B cell (primary cell): Measurements from ENCODE around the gene LIMS2. TPM values are rescaled to one million over a fixed set of nuclear protein-coding genes. Genes with fewer than 3 reads are reported as not detected.

Source experiments
- ATAC-seq: fragments of 200-7000 bp; cut with Tn5 transposase; one replicate; pipeline ENCODE4 v1.10.0; 2021; ENCODE audit warnings: low read depth, mild to moderate bottlenecking, moderate number of reproducible peaks, moderate library complexity
- CTCF ChIA-PET: fragments of 350-600 bp; sonication (Branson Sonifier 250); formaldehyde crosslinking; loops from one replicate; lab custom pipeline; 2021; ENCODE audit warnings: antibody characterized with exemption, inconsistent platforms; lab: Charles Lee
- POLR2A ChIA-PET: fragments of 350-600 bp; sonication (Branson Sonifier 250); formaldehyde crosslinking; loops from one replicate; lab custom pipeline; 2021; ENCODE audit warnings: antibody characterized with exemption; lab: Charles Lee
- DNase-seq: peaks from one replicate; pipeline ENCODE4 v3.0.0; 2013
- H2AFZ ChIP-seq: 2 replicates; pipeline ENCODE4 v1.6.1; 2012; ENCODE audit warnings: mild to moderate bottlenecking, low read depth, low read length; ENCODE audit not compliant: insufficient read depth, poor library complexity, severe bottlenecking
- H3K27ac ChIP-seq, 2 donors: 1 replicate in 1 of 2; 2 replicates in 1 of 2; pipeline ENCODE4 v1.5.1; 2012 to 2013; ENCODE audit warnings: low read length in 2 of 2, mild to moderate bottlenecking in 2 of 2, moderate library complexity in 1 of 2
- H3K27me3 ChIP-seq, 4 experiments: fragments of 200-600 bp in 1 of 4; sonication (generic) in 1 of 4; replicated peaks in 1 of 4; 1 replicate in 2 of 4; 2 replicates in 2 of 4; pipeline versions ENCODE4 v1.6.1 to v1.7.0; 2013 to 2016; ENCODE audit warnings: low read length in 3 of 4, mild to moderate bottlenecking in 2 of 4, mixed read lengths in 1 of 4, moderate library complexity in 1 of 4; ENCODE audit not compliant: insufficient read depth in 4 of 4, control insufficient read depth in 3 of 4; ENCODE audit errors: control extremely low read depth in 1 of 4
- H3K36me3 ChIP-seq, 2 experiments: replicated peaks in 1 of 2; 1 replicate in 1 of 2; 2 replicates in 1 of 2; pipeline versions ENCODE4 v1.6.1 to v1.7.1; 2013; ENCODE audit warnings: low read length in 1 of 2; ENCODE audit not compliant: insufficient read depth in 2 of 2, control insufficient read depth in 1 of 2; ENCODE audit errors: control extremely low read depth in 1 of 2, extremely low read depth in 1 of 2
- H3K4me1 ChIP-seq, 2 donors: fragments of 200-600 bp in 1 of 2; sonication (generic) in 1 of 2; 1 replicate in 1 of 2; 2 replicates in 1 of 2; pipeline versions ENCODE4 v1.5.1 to v1.6.1; 2013 to 2017; ENCODE audit warnings: low read length in 2 of 2; ENCODE audit not compliant: control insufficient read depth in 2 of 2, insufficient read depth in 2 of 2
- H3K4me2 ChIP-seq: replicated peaks from 2 replicates; pipeline ENCODE3; 2012; ENCODE audit warnings: mild to moderate bottlenecking, low read depth, low read length; ENCODE audit not compliant: poor library complexity, severe bottlenecking
- H3K4me3 ChIP-seq, 5 experiments: fragments of 200-600 bp in 1 of 5; sonication (generic) in 1 of 5; 1 replicate in 3 of 5; 2 replicates in 2 of 5; pipeline versions ENCODE4 v1.5.1 to v1.7.0; 2011 to 2016; ENCODE audit warnings: low read length in 4 of 5, mild to moderate bottlenecking in 4 of 5, low read depth in 2 of 5, control low read depth in 1 of 5, moderate library complexity in 1 of 5; ENCODE audit not compliant: insufficient read depth in 1 of 5; ENCODE audit errors: control extremely low read depth in 1 of 5, extremely low read depth in 1 of 5
- H3K79me2 ChIP-seq: fragments of 200-600 bp; sonication (generic); one replicate; pipeline ENCODE4 v1.6.0; 2016; ENCODE audit warnings: low read length; ENCODE audit not compliant: control insufficient read depth, insufficient read depth
- H3K9ac ChIP-seq: fragments of 200-600 bp; sonication (generic); 2 replicates; pipeline ENCODE4 v1.6.1; 2017; ENCODE audit warnings: mild to moderate bottlenecking, low read length, moderate library complexity
- H3K9me3 ChIP-seq, 3 donors: one replicate each; pipeline versions ENCODE4 v1.6.1 to v1.7.1; 2013; ENCODE audit warnings: low read length in 2 of 3; ENCODE audit not compliant: control insufficient read depth in 2 of 3, insufficient read depth in 1 of 3; ENCODE audit errors: control extremely low read depth in 1 of 3
- H4K20me1 ChIP-seq: 2 replicates; pipeline ENCODE4 v1.6.0; 2012; ENCODE audit warnings: mild to moderate bottlenecking, low read length; ENCODE audit not compliant: insufficient read depth, control insufficient read depth, poor library complexity, severe bottlenecking
- H3K27ac Mint-ChIP-seq: one replicate; pipeline ENCODE4 v1.8.0; 2021; ENCODE audit warnings: mixed read lengths
- H3K27me3 Mint-ChIP-seq: one replicate; pipeline ENCODE4 v1.8.0; 2021; ENCODE audit warnings: mixed read lengths
- H3K4me1 Mint-ChIP-seq: one replicate; pipeline ENCODE4 v1.8.0; 2021; ENCODE audit warnings: mixed read lengths
- H3K4me3 Mint-ChIP-seq: one replicate; pipeline ENCODE4 v1.8.0; 2021; ENCODE audit warnings: mixed read lengths
- H3K9me3 Mint-ChIP-seq: one replicate; pipeline ENCODE4 v1.8.0; 2022; ENCODE audit warnings: mixed read lengths; ENCODE audit not compliant: insufficient read depth
- CTCF ChIP-seq: fragments of 200-600 bp; IDR thresholded peaks from one replicate; pipeline ENCODE4 v1.8.0; 2022; ENCODE audit warnings: antibody characterized with exemption, mild to moderate bottlenecking
- EZH2 ChIP-seq: IDR thresholded peaks from 2 replicates; pipeline ENCODE4 v1.6.1; 2012; ENCODE audit warnings: borderline replicate concordance, low read depth, mild to moderate bottlenecking, moderate library complexity, low read length; ENCODE audit not compliant: insufficient read depth, poor library complexity, severe bottlenecking
- WGBS: methylation state at CpG from one replicate; pipeline ENCODE4 v1.1.5; 2013; ENCODE audit warnings: missing lambda C conversion rate; ENCODE audit not compliant: insufficient coverage; 5-methylcytosine and 5-hydroxymethylcytosine counted together
- intact Hi-C: fragments of 100-400 bp; cut with micrococcal nuclease; formaldehyde crosslinking; loops from one replicate; pipeline ENCODE4 v1.10.0; 2022
- polyA plus RNA-seq: library from polyadenylated mRNA; depleted of rRNA; stranded (reverse); fragments of >200 nt; gene quantifications from 2 replicates; pipeline ENCODE4 v1.2.3, GENCODE V29; 2012
- total RNA-seq, 2 donors: library from RNA; stranded (reverse); fragments of 120-200 nt in 1 of 2; gene quantifications; 1 replicate in 1 of 2; 2 replicates in 1 of 2; pipeline versions ENCODE4 v1.2.3 to v1.2.4, GENCODE V29; 2013 to 2022

The LIMS2 gene
- total and polyA plus RNA-seq, 2 donors (not counting 1 experiment from before 2014, with no cell fraction given), result 6.7 to 32.2 TPM

- H3K4me3 Mint-ChIP-seq, result peak overlapping the region; percentile 72
- H3K9me3 Mint-ChIP-seq, result no peaks in the 10 kb centered on the region
- H3K27ac ChIP-seq, result no peak overlapping the region
- ChIA-PET CTCF (interaction anchor here (1.0 to 1.8 kb wide), 3 partner anchors 28 to 83 kb away, joined by 3 to 11 read pairs (median 3); no protein-coding TSS in a partner anchor), POLR2A (interaction anchor here (1.1 kb wide), 1 partner anchor 27 kb away, joined by 4 read pairs; the partner anchor contains the start of gene SFT2D3)
- peak; percentile 38 for DNase-seq
- intact Hi-C loops, result no loop called here
- peak; percentile 59 for ATAC-seq
- peaks cover 0 to 3% (median 0%) of the 10 kb centered on the region in 3 donors for H3K9me3 ChIP-seq
- H3K4me2 ChIP-seq, result peak overlapping the region; percentile 89
- peak overlapping the region; percentile 57 for H3K9ac ChIP-seq
- no peaks in the 10 kb centered on the region for H3K36me3 ChIP-seq
- H3K27ac Mint-ChIP-seq, result no peak overlapping the region
- H3K4me1 ChIP-seq, result peaks cover 12 to 14% of the 10 kb centered on the region in 2 donors
- H3K4me3 ChIP-seq, result peak overlapping the region in 3 of 5 experiments; percentile 33 to 58 (median 49)
- peaks cover 43% of the 10 kb centered on the region for H3K27me3 Mint-ChIP-seq
- TF ChIP-seq EZH2 (peak; percentile 77), CTCF (no peak)
- no peaks in the 10 kb centered on the region for H3K79me2 ChIP-seq
- peak overlapping the region; percentile 65 for H2AFZ ChIP-seq
- H4K20me1 ChIP-seq, result no peaks in the 10 kb centered on the region
- H3K27me3 ChIP-seq, result peaks cover 0 to 37% (median 23%) of the 10 kb centered on the region in 4 experiments
- peaks cover 11% of the 10 kb centered on the region for H3K4me1 Mint-ChIP-seq
- 9% methylated on average over 55 of the region's 72 CpGs for WGBS
Observed at GRCh38 chr2:127674241-127675209, 805 bp downstream of the LIMS2 start.
